ENCODE data around the gene SAMHD1. TPM values are rescaled to one million over a fixed set of nuclear protein-coding genes. Genes with fewer than 3 reads are reported as not detected.
"Not testable (repeated sequence)": the region's sequence is repeated elsewhere in the genome, so short reads cannot be mapped to it uniquely, and the experiment has no call there.

The SAMHD1 gene
- total RNA-seq, 1 donor = 32.6 TPM

- Histone ChIP-seq H3K4me1 (ENCODE audit: insufficient read depth, low read length) (peaks cover 3% of the 10 kb centered on the region), H3K9me3 (ENCODE audit: low read depth, low read length) (no peaks in the 10 kb centered on the region), H3K79me2 (ENCODE audit: insufficient read depth, low read length) (no peaks in the 10 kb centered on the region), H2AFZ (ENCODE audit: low read length) (no peak overlapping the region), H3K4me2 (ENCODE audit: insufficient read depth, low read length) (no peak overlapping the region), H4K20me1 (ENCODE audit: insufficient read depth, low read length) (no peaks in the 10 kb centered on the region), H3K36me3 (ENCODE audit: insufficient read depth, low read length) (no peaks in the 10 kb centered on the region), H3K27me3 (ENCODE audit: insufficient read depth, low read length) (no peaks in the 10 kb centered on the region), H3K4me3 (ENCODE audit: insufficient read depth, low read length) (no peak overlapping the region), H3K27ac (ENCODE audit: low read depth, low read length) (no peak overlapping the region)
- DNase-seq (ENCODE audit: insufficient read length, low spot score, missing footprints) = no peak
- TF ChIP-seq CTCF (IDR thresholded peaks at IDR 0.05; ENCODE audit: extremely low read depth, low read depth, low read length) = no peak
These were observed 15.2 kb downstream of the SAMHD1 start for GRCh38 chr20:36936341-36936740.

GRCh38 chr20:36933571-36933970, 17.9 kb downstream of the SAMHD1 start:
- H2AFZ ChIP-seq (ENCODE audit: low read length); H3K4me3 ChIP-seq (ENCODE audit: insufficient read depth, low read length); H3K4me1 ChIP-seq (ENCODE audit: insufficient read depth, low read length); H3K27ac ChIP-seq (ENCODE audit: low read depth, low read length); H3K27me3 ChIP-seq (ENCODE audit: insufficient read depth, low read length); H3K4me2 ChIP-seq (ENCODE audit: insufficient read depth, low read length); H3K79me2 ChIP-seq (ENCODE audit: insufficient read depth, low read length); H3K9me3 ChIP-seq (ENCODE audit: low read depth, low read length); DNase-seq (ENCODE audit: insufficient read length, low spot score, missing footprints); H4K20me1 ChIP-seq (ENCODE audit: insufficient read depth, low read length); H3K36me3 ChIP-seq (ENCODE audit: insufficient read depth, low read length): not testable (repeated sequence)

- no peak for TF ChIP-seq CTCF (IDR thresholded peaks at IDR 0.05; ENCODE audit: extremely low read depth, low read depth, low read length)
- Histone ChIP-seq H3K36me3 (ENCODE audit: insufficient read depth, low read length) (no peaks in the 10 kb centered on the region), H3K9me3 (ENCODE audit: low read depth, low read length) (no peaks in the 10 kb centered on the region), H3K27ac (ENCODE audit: low read depth, low read length) (no peak overlapping the region), H3K27me3 (ENCODE audit: insufficient read depth, low read length) (no peaks in the 10 kb centered on the region), H3K4me1 (ENCODE audit: insufficient read depth, low read length) (peaks cover 10% of the 10 kb centered on the region), H3K79me2 (ENCODE audit: insufficient read depth, low read length) (no peaks in the 10 kb centered on the region), H3K4me3 (ENCODE audit: insufficient read depth, low read length) (no peak overlapping the region), H2AFZ (ENCODE audit: low read length) (no peak overlapping the region), H3K4me2 (ENCODE audit: insufficient read depth, low read length) (no peak overlapping the region), H4K20me1 (ENCODE audit: insufficient read depth, low read length) (no peaks in the 10 kb centered on the region)
- no peak for DNase-seq (ENCODE audit: insufficient read length, low spot score, missing footprints)
These were observed 18.8 kb downstream of the SAMHD1 start for GRCh38 chr20:36932476-36933426.

GRCh38 chr20:36932067-36932466, 19.4 kb downstream of the SAMHD1 start:
- not testable (repeated sequence) for H2AFZ ChIP-seq (ENCODE audit: low read length)

GRCh38 chr20:36929691-36930090, 21.8 kb downstream of the SAMHD1 start:
- no peak for TF ChIP-seq CTCF (IDR thresholded peaks at IDR 0.05; ENCODE audit: extremely low read depth, low read depth, low read length)
- Histone ChIP-seq H3K27ac (ENCODE audit: low read depth, low read length) (no peak overlapping the region), H2AFZ (ENCODE audit: low read length) (no peak overlapping the region), H4K20me1 (ENCODE audit: insufficient read depth, low read length) (no peaks in the 10 kb centered on the region), H3K9me3 (ENCODE audit: low read depth, low read length) (no peaks in the 10 kb centered on the region), H3K36me3 (ENCODE audit: insufficient read depth, low read length) (no peaks in the 10 kb centered on the region), H3K4me1 (ENCODE audit: insufficient read depth, low read length) (peaks cover 10% of the 10 kb centered on the region), H3K79me2 (ENCODE audit: insufficient read depth, low read length) (no peaks in the 10 kb centered on the region), H3K4me2 (ENCODE audit: insufficient read depth, low read length) (no peak overlapping the region), H3K4me3 (ENCODE audit: insufficient read depth, low read length) (no peak overlapping the region), H3K27me3 (ENCODE audit: insufficient read depth, low read length) (no peaks in the 10 kb centered on the region)
- DNase-seq (ENCODE audit: insufficient read length, low spot score, missing footprints) = no peak

More at GRCh38 chr20:36932067-36932466, 19.4 kb downstream of the SAMHD1 start:
- H3K4me1 ChIP-seq (ENCODE audit: insufficient read depth, low read length); H4K20me1 ChIP-seq (ENCODE audit: insufficient read depth, low read length); H3K36me3 ChIP-seq (ENCODE audit: insufficient read depth, low read length); H3K27ac ChIP-seq (ENCODE audit: low read depth, low read length); DNase-seq (ENCODE audit: insufficient read length, low spot score, missing footprints); H3K4me2 ChIP-seq (ENCODE audit: insufficient read depth, low read length); H3K9me3 ChIP-seq (ENCODE audit: low read depth, low read length); H3K79me2 ChIP-seq (ENCODE audit: insufficient read depth, low read length); H3K4me3 ChIP-seq (ENCODE audit: insufficient read depth, low read length); H3K27me3 ChIP-seq (ENCODE audit: insufficient read depth, low read length): not testable (repeated sequence)

All from osteoblast (primary cell).